Measurements from ENCODE around the gene KCNQ4.

The KCNQ4 gene

GRCh38 chr1:40887652-40888051 is 104.1 kb downstream of the KCNQ4 start:
- DNase-seq (ENCODE audit: low read depth in 3 of 3, low spot score in 1 of 3), result no peak

All from stimulated activated CD4-positive, alpha-beta T cell treated with anti-CD3 and anti-CD28 coated beads, TNF-alpha, amount 100 ng/mL, for 1 hour (primary cell).